Epithelial cell of esophagus (primary cell): ENCODE measurements around the gene IGFL2.

Experiments used
- DNase-seq: peaks from one replicate; pipeline ENCODE4 v3.0.0; 2010; ENCODE audit warnings: low read depth
- H3K4me3 ChIP-seq: 2 replicates; pipeline ENCODE4 v1.5.1; 2011; ENCODE audit warnings: mild to moderate bottlenecking, low read length, control low read depth
- TF ChIP-seq, protein P1 (sequence below): IDR thresholded peaks from 2 replicates; pipeline ENCODE4 v1.5.1; 2011; ENCODE audit warnings: low read depth, mild to moderate bottlenecking, low read length, control low read depth, inconsistent platforms; ENCODE audit not compliant: insufficient read depth; ENCODE audit errors: missing control alignments

IGFL2 gene

GRCh38 chr19:46196410-46197124 lies 48.5 kb downstream of the IGFL2 start:
- no peak for DNase-seq
- no peak overlapping the region for H3K4me3 ChIP-seq
- TF ChIP-seq, protein P1, sequence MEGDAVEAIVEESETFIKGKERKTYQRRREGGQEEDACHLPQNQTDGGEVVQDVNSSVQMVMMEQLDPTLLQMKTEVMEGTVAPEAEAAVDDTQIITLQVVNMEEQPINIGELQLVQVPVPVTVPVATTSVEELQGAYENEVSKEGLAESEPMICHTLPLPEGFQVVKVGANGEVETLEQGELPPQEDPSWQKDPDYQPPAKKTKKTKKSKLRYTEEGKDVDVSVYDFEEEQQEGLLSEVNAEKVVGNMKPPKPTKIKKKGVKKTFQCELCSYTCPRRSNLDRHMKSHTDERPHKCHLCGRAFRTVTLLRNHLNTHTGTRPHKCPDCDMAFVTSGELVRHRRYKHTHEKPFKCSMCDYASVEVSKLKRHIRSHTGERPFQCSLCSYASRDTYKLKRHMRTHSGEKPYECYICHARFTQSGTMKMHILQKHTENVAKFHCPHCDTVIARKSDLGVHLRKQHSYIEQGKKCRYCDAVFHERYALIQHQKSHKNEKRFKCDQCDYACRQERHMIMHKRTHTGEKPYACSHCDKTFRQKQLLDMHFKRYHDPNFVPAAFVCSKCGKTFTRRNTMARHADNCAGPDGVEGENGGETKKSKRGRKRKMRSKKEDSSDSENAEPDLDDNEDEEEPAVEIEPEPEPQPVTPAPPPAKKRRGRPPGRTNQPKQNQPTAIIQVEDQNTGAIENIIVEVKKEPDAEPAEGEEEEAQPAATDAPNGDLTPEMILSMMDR, result no peak

DNA sequence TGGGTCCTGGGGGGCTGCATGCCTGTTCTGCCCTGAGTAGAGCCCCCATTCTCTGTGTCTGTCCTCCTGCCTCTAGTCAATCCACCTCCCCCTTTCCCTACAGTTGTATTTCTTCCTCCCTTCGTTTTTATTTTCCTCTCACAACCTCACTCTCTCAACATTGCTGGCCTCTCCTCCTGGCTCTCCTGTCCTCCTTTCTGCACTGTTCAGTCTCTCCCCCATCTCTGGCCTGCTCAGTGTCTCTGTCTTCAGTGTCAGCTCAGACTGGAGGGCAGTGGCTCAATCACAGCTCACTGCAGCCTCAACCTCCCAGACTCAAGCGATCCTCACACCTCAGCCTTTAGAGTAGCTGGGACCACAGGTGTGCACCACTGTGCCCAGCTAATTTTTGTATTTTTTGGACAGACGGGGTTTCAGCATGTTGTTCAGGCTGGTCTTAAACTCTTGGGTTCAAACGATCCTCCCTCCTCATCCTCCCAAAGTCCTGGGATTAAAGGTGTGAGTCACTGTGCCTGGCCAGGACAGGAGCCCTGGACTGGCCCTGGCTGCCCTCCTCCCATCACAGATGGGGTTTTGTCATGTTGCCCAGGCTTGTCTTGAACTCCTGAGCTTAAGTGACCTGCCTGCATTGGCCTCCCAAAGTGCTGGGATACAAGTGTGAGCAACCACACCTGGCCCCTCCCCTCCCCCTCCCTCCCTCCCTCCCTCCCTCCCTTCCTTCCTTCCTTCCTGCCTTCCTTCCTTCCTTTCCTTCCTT lies 49.5 kb downstream of the IGFL2 start:
- TF ChIP-seq, protein P1, result no peak

GRCh38 chr19:46198756-46199155 lies 50.7 kb downstream of the IGFL2 start:
- TF ChIP-seq, protein P1, result no peak
- peak; percentile 83 for DNase-seq
- no peak overlapping the region for H3K4me3 ChIP-seq

More for the DNA sequence above, 49.5 kb downstream of the IGFL2 start:
- DNase-seq, result no peak
- no peak overlapping the region for H3K4me3 ChIP-seq

GRCh38 chr19:46201454-46202310 lies 53.6 kb downstream of the IGFL2 start:
- DNase-seq, result peak; percentile 37
- TF ChIP-seq, protein P1, result no peak
- no peak overlapping the region for H3K4me3 ChIP-seq

GRCh38 chr19:46202426-46202825 lies 54.4 kb downstream of the IGFL2 start:
- no peak for DNase-seq
- TF ChIP-seq, protein P1, result no peak
- no peak overlapping the region for H3K4me3 ChIP-seq

DNA sequence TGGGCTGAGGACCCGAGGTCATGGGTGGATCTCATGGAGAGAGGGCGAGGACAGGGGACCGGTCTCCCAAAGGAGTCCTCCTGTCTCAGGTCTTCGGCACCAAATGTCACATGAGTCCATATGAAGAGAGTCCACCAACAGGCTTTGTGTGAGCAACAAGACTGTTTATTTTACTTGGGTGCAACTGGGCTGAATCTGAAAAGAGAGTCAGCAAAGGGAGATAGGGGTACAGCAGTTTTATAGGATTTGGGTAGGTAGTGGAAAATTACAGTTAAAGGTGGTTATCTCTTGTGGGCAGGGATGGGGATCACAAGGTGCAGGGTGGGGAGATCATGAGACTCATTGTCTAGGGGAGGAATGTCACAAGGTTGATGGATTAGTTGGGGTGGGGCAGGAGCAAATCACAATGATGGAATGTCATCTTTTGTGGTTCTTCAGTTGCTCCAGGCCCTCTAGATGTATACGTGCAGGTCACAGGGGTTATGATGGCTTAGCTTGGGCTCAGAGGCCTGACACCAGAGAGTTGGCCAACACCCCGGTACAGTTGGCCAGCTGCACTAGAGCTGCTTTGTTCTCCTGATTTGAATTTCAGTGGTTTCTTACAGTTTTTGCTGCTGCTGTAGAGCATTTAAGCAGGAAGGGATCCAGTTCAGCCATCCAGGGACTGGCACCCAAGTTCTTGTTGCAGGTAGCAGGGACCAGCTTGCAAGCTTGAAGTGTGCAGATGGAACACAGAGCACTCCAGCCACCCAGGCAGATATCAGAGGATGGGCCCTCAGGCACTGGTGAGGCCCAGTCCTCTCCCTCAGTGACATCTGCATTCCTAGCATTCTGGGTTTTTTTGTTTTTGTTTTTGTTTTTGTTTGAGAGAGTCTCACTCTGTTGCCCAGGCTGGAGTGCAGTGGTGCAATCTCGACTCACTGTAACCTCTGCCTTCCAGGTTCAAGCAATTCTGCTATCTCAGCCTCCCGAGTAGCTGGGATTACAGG lies 55.1 kb downstream of the IGFL2 start:
- TF ChIP-seq, protein P1, result no peak
- DNase-seq, result no peak
- no peak overlapping the region for H3K4me3 ChIP-seq
